Stimulated activated CD4-positive, alpha-beta T cell treated with anti-CD3 and anti-CD28 coated beads, TNF-alpha, amount 100 ng/mL, for 1 hour (primary cell): Measurements from ENCODE around the gene MYO19.

Experiments
- DNase-seq, 3 donors: peaks; one replicate each; pipeline ENCODE4 v3.0.0-alpha.2; 2020; ENCODE audit warnings: low read depth in 3 of 3, low spot score in 1 of 3

MYO19 gene, protein sequence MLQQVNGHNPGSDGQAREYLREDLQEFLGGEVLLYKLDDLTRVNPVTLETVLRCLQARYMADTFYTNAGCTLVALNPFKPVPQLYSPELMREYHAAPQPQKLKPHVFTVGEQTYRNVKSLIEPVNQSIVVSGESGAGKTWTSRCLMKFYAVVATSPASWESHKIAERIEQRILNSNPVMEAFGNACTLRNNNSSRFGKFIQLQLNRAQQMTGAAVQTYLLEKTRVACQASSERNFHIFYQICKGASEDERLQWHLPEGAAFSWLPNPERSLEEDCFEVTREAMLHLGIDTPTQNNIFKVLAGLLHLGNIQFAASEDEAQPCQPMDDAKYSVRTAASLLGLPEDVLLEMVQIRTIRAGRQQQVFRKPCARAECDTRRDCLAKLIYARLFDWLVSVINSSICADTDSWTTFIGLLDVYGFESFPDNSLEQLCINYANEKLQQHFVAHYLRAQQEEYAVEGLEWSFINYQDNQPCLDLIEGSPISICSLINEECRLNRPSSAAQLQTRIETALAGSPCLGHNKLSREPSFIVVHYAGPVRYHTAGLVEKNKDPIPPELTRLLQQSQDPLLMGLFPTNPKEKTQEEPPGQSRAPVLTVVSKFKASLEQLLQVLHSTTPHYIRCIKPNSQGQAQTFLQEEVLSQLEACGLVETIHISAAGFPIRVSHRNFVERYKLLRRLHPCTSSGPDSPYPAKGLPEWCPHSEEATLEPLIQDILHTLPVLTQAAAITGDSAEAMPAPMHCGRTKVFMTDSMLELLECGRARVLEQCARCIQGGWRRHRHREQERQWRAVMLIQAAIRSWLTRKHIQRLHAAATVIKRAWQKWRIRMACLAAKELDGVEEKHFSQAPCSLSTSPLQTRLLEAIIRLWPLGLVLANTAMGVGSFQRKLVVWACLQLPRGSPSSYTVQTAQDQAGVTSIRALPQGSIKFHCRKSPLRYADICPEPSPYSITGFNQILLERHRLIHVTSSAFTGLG

DNA sequence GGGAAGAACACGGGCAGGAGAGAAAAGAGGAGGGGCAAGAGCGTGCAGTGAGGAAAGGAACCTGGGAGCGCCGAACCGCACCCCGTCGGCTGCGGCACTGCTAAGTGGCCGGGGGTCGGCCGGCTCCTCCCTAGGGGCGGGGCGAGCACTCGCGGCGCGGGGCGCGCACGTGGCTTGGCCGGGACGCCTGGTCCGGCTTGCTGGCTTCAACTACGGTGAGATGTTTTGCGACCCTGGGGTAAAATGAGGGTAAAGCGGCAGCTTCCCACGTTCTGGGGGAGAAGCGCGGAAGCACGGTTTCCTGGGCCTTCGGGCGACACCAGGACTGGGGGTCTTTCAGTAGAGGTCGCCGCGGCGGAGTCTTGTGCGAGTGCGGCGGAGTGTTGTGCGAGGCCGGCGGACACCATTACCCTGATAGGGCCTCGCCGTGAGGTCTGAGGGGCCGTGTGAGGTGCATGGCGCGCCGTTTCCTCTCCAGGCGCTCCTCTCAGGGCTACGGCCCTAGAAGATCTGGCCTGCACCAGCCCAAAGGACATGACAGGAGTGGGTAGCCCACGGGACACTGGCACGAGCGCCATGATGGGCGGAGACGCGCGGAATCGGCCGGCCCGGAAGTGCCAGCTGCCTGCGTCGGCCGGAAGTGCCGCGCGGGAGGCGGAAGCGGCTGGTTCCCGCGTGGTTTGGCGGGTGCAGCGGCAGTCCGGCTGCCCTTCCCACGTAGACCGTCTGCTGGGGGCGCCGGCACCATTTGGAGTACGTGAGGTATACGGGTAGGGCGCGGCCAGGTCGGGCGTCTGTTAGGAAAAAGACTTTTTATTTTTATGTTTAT, at the start of gene MYO19, which contains the start of gene PIGW:
MYO19 (minus strand) TSS at position 29 of the 829 bp plus-strand sequence. CDS start 2,330 bp downstream, outside the sequence.
PIGW (plus strand) TSS at position 148 of the 829 bp plus-strand sequence. CDS start 2,115 bp downstream, outside the sequence.
- peak; percentile 67 to 83 (median 71) for DNase-seq

GRCh38 chr17:36583787-36584186, 49.1 kb upstream of the MYO19 start:
- DNase-seq = no peak

GRCh38 chr17:36578671-36579070, 44.0 kb upstream of the MYO19 start:
- DNase-seq = no peak

- DNase-seq = no peak
Observed at GRCh38 chr17:36576793-36577192, 42.1 kb upstream of the MYO19 start.

GRCh38 chr17:36575028-36575427, 40.4 kb upstream of the MYO19 start:
- DNase-seq = no peak

DNA sequence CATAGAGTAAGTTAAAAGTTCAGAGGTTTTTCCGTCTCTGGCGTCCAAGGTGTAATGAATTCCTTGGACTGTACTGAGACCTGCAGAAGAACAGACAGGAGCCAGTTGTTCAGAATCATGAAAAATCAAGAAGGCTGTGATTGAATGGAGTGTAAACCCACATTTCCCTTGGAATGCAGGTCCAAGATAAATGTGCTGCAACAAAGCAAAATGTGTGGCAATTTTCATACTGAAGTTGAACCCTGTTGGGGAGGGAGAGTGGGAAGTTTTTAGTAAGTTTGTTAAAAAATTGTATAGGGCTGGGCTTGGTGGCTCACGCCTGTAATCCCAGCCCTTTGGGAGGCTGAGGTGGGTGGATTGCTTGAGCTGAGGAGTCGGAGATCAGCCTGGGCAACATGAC, 31.4 kb upstream of the MYO19 start:
- DNase-seq = no peak

DNA sequence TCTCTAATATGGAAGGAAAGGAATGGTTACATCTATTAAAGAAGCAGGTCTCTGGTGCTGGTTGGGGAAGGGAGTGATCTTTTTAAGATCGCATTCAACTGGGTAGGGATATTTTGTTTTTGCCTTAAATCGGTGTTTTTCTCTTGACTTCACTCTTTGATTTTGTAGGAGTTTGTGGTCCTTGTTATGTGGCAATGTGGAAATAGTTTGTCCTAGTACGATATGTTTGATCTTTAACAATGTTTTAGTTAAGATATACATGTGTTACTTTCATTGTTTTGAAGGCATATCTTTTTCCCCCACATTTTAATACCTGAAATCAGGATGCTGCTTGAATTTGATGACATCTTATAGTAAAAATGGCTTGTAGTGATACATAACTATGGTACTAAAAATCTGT, 18.8 kb upstream of the MYO19 start:
- no peak for DNase-seq

- DNase-seq = no peak
Observed at GRCh38 chr17:36550491-36551417, 16.1 kb upstream of the MYO19 start.

- DNase-seq = no peak
Observed at GRCh38 chr17:36547776-36548175, 13.1 kb upstream of the MYO19 start.

GRCh38 chr17:36546418-36547093, 11.9 kb upstream of the MYO19 start:
- no peak for DNase-seq

DNA sequence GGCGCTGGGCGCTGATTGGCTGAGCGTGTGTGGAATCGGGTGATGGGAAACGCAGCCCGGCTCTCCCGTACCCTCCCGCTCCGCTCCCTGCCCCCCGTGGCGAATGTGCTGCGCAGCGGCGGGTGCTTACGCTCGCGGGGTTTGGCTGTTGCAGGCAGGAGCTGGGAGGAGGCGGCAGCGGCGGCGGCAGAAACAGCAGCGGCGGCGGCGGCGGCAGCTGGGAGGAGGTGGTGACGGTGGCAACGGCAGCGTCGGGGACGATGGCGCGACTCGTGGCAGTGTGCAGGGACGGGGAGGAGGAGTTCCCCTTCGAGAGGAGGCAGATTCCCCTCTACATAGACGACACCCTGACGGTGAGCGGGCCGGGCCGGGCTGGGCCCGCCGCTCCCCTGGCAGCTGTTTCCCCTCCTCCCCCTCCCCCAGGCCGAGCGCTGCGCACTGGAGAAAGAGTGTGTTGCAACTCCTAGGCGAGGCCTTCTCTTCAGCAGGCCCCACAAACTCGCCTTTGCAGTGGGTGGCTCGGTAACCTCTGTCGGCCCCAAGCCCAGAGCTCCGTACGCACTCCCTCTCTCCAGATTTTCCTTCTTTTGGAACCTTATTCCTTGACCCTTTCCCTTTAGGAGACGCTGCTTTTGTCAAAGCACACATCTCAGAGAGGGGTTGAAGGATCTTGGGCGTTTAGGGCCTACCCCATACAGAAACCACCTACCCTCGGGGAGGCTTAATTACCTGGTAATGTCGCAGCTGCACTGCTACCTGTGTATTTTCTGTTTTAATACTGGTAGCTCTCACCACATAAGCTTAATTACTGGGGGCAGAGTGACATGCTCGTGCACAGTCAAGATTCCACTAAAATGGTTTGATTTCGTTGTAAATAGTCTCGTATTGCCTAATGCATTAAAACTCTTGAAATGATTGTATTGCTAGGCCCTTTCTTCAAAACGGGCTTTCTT, 11.1 kb upstream of the MYO19 start:
- peak; percentile 88 to 95 (median 90) for DNase-seq

DNA sequence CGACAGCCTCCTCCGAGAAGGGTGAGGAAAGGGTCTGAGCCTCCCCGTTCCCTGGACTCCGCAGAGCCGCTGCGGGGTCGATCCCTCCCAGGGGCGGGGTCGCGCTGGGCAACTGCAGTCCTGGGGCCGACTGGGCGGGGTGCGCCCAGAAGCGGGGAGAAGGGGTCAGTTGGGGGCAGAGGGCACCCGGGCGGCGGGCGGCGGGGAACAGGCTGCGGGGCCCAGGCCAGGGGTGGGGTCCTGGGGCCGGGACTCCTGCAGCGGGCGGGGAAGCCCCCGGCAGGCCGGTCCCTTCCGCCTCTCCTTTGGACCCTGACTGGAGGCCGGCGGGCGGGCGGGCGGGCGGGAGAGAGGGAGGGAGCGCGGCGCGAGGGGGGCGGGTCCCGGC, 10.4 kb upstream of the MYO19 start:
- DNase-seq = no peak

GRCh38 chr17:36544307-36545076, 9.8 kb upstream of the MYO19 start, which contains the start of gene GGNBP2:
TSS of gene GGNBP2 (plus strand) at chr17:36544919. CDS start at chr17:36545725, 806 bp downstream.
- peak; percentile 77 to 87 (median 83) for DNase-seq

GRCh38 chr17:36544044-36544306, 9.3 kb upstream of the MYO19 start:
- no peak for DNase-seq

GRCh38 chr17:36542755-36543154, 8.1 kb upstream of the MYO19 start:
- no peak for DNase-seq

GRCh38 chr17:36540696-36541095, 6.0 kb upstream of the MYO19 start:
- no peak for DNase-seq

- no peak for DNase-seq
Observed at GRCh38 chr17:36535669-36536081, 1.0 kb upstream of the MYO19 start.
